Activated CD4-positive, CD25-positive, alpha-beta regulatory T cell treated with anti-CD3 and anti-CD28 coated beads, Interleukin-2, amount 50 U/mL, for 24 hours (primary cell): Measurements from ENCODE around the gene TEX19.
"Not testable (repeated sequence)": the region's sequence is repeated elsewhere in the genome, so short reads cannot be mapped to it uniquely, and the experiment has no call there.

Experiments used
- ATAC-seq, 2 donors: fragments of 150-1000 bp; cut with Tn5 transposase; one replicate each; pipeline ENCODE4 v1.10.0; 2021; ENCODE audit warnings: mild to moderate bottlenecking in 1 of 2, moderate library complexity in 1 of 2

The TEX19 gene

GRCh38 chr17:82412081-82412480 lies 53.0 kb downstream of the TEX19 start:
- ATAC-seq = not testable (repeated sequence)

GRCh38 chr17:82412535-82413520 lies 53.8 kb downstream of the TEX19 start:
- ATAC-seq = no peak
